PC-9 (cell line): ENCODE results near the gene PFN4.

Experiments used
- EZH2 ChIP-seq: fragments of 200-600 bp; sonication (generic); IDR thresholded peaks from 2 replicates; pipeline ENCODE4 v1.8.0; 2017; ENCODE audit warnings: antibody characterized with exemption, low read depth
- TF ChIP-seq, protein P1 (sequence below): fragments of 200-600 bp; sonication (generic); conservative IDR thresholded peaks from 2 replicates; pipeline ENCODE4 v1.6.1; 2017; ENCODE audit warnings: mixed run types, antibody characterized with exemption, mild to moderate bottlenecking, moderate library complexity

DNA sequence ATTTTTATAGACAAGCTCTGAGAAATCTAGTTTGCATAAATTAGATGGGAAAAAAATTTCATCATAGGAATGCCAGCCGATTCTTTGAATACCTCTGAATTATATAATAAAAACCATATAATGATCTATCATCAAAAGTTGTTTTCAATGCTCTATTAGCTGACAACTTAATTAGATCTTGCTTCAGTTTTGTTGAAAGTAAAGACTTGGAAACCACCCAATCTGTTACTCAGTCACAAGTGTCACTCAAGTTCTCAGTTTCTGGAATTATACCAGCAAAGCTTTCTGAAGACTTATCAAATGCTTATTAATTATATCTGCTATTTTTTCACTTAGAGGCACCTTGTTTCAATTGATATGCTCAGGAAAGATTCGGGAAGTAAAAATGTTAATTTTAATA lies 21.1 kb downstream of the PFN4 start:
- TF ChIP-seq, protein P1, sequence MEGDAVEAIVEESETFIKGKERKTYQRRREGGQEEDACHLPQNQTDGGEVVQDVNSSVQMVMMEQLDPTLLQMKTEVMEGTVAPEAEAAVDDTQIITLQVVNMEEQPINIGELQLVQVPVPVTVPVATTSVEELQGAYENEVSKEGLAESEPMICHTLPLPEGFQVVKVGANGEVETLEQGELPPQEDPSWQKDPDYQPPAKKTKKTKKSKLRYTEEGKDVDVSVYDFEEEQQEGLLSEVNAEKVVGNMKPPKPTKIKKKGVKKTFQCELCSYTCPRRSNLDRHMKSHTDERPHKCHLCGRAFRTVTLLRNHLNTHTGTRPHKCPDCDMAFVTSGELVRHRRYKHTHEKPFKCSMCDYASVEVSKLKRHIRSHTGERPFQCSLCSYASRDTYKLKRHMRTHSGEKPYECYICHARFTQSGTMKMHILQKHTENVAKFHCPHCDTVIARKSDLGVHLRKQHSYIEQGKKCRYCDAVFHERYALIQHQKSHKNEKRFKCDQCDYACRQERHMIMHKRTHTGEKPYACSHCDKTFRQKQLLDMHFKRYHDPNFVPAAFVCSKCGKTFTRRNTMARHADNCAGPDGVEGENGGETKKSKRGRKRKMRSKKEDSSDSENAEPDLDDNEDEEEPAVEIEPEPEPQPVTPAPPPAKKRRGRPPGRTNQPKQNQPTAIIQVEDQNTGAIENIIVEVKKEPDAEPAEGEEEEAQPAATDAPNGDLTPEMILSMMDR = no peak
- TF ChIP-seq EZH2 = no peak
